HepG2 (cell line): ENCODE data around the gene CLDN11. TPM values are rescaled to one million over a fixed set of nuclear protein-coding genes. Genes with fewer than 3 reads are reported as not detected.

ENCODE experiments used
- ATAC-seq: fragments of 200-7000 bp; cut with Tn5 transposase; 3 replicates; pipeline ENCODE4 v1.9.1; 2020; ENCODE audit warnings: mild to moderate bottlenecking, moderate library complexity
- BruUV-seq: library from RNA; stranded (reverse); fragments of 400-500 nt; replicated peaks from 2 replicates; lab custom pipeline; 2021; lab: Mats Ljungman, UMichigan
- CTCF ChIA-PET: fragments of 300-600 bp; formaldehyde crosslinking; extraction: SDS; loops from one replicate; lab custom pipeline; 2021; ENCODE audit warnings: low total read pairs, inconsistent platforms, low intra/inter-chr PET ratio; lab: Yijun Ruan, JAX
- POLR2A ChIA-PET: fragments of 350-600 bp; sonication (Branson Sonifier 250); formaldehyde crosslinking; loops from one replicate; lab custom pipeline; 2020; ENCODE audit warnings: antibody characterized with exemption, inconsistent platforms; lab: Yijun Ruan, JAX
- DNase-seq: peaks from one replicate; pipeline ENCODE4 v3.0.0-alpha.2; 2015; ENCODE audit warnings: low spot score
- FAIRE-seq: peaks from 3 replicates; lab custom pipeline; 2011; peaks lifted over from hg19 to GRCh38; lab: Jason Lieb, UNC
- H2AFZ ChIP-seq: one replicate; pipeline ENCODE4 v1.6.1; 2011; ENCODE audit warnings: low read length, inconsistent platforms
- H3K27ac ChIP-seq: fragments of 300-600 bp; 3 replicates; pipeline ENCODE4 v1.8.0; 2011; ENCODE audit warnings: mixed run types, mild to moderate bottlenecking, mixed read lengths, low read length, inconsistent platforms; ENCODE audit not compliant: insufficient read depth; ENCODE audit errors: extremely low read length
- H3K27me3 ChIP-seq, 2 experiments: fragments of 200-600 bp in 1 of 2; 2 replicates in 1 of 2; 3 replicates in 1 of 2; pipeline versions ENCODE4 v1.6.0 to v1.8.0; 2011; ENCODE audit warnings: low read length in 2 of 2, mild to moderate bottlenecking in 2 of 2, moderate library complexity in 2 of 2, inconsistent platforms in 1 of 2; ENCODE audit not compliant: insufficient read depth in 2 of 2, control insufficient read depth in 1 of 2
- H3K36me3 ChIP-seq, 2 experiments: fragments of 200-600 bp in 1 of 2; replicated peaks in 1 of 2; 2 replicates in 1 of 2; 3 replicates in 1 of 2; pipeline versions ENCODE4 v1.5.1 to v1.8.0; 2011; ENCODE audit warnings: low read length in 2 of 2, inconsistent platforms in 1 of 2; ENCODE audit not compliant: insufficient read depth in 2 of 2, control insufficient read depth in 1 of 2
- H3K4me1 ChIP-seq: 2 replicates; pipeline ENCODE4 v1.5.1; 2012; ENCODE audit warnings: low read length, inconsistent platforms; ENCODE audit not compliant: insufficient read depth
- H3K4me2 ChIP-seq: 2 replicates; pipeline ENCODE4 v1.6.0; 2011; ENCODE audit warnings: low read depth, low read length, inconsistent platforms
- H3K4me3 ChIP-seq, 3 experiments: fragments of 200-600 bp in 1 of 3; sonication (generic), shearing (Covaris generic) in 1 of 3; replicated peaks in 1 of 3; 2 replicates each; pipeline ENCODE4 v1.5.1; 2011 to 2016; ENCODE audit warnings: low read length in 3 of 3, inconsistent platforms in 2 of 3, low read depth in 2 of 3, mild to moderate bottlenecking in 2 of 3, control low read depth in 1 of 3, mixed read lengths in 1 of 3; ENCODE audit not compliant: insufficient read depth in 1 of 3
- H3K79me2 ChIP-seq: one replicate; pipeline ENCODE4 v1.6.1; 2011; ENCODE audit warnings: low read length, inconsistent platforms; ENCODE audit not compliant: insufficient read depth
- H3K9ac ChIP-seq: 2 replicates; pipeline ENCODE4 v1.6.0; 2011; ENCODE audit warnings: mild to moderate bottlenecking, low read depth, low read length, inconsistent platforms; ENCODE audit not compliant: insufficient read depth
- H3K9me3 ChIP-seq: 2 replicates; pipeline ENCODE4 v1.5.1; 2012; ENCODE audit warnings: mild to moderate bottlenecking, low read length
- H4K20me1 ChIP-seq: 2 replicates; pipeline ENCODE4 v1.6.0; 2011; ENCODE audit warnings: inconsistent platforms, mild to moderate bottlenecking, low read length, moderate library complexity; ENCODE audit not compliant: insufficient read depth
- KDM1A ChIP-seq: IDR thresholded peaks from 2 replicates; pipeline ENCODE4 v1.6.1; 2016; ENCODE audit warnings: missing compliant biosample characterization
- KMT2B ChIP-seq: IDR thresholded peaks from 2 replicates; pipeline ENCODE4 v1.6.1; 2016; ENCODE audit warnings: missing genetic modification reagents, missing compliant biosample characterization
- MED8 ChIP-seq: sonication (generic); formaldehyde crosslinking; IDR thresholded peaks from 2 replicates; pipeline ENCODE4 v1.8.1; 2023; ENCODE audit warnings: mild to moderate bottlenecking, missing genetic modification reagents; ENCODE audit not compliant: insufficient replicate concordance
- MTA3 ChIP-seq: sonication (generic); formaldehyde crosslinking; IDR thresholded peaks from 2 replicates; pipeline ENCODE4 v1.4.0; 2020; ENCODE audit warnings: missing genetic modification reagents
- NFKB2 ChIP-seq: sonication (generic); formaldehyde crosslinking; IDR thresholded peaks from 2 replicates; pipeline ENCODE4 v1.4.0; 2020; ENCODE audit warnings: missing genetic modification reagents, borderline replicate concordance
- NONO ChIP-seq, 2 experiments: fragments of 450-650 bp in 1 of 2; sonication (generic) in 1 of 2; formaldehyde crosslinking in 1 of 2; IDR thresholded peaks in 1 of 2; conservative IDR thresholded peaks in 1 of 2; 2 replicates each; pipeline versions ENCODE4 v1.6.1 to v1.8.0; 2017 to 2022; ENCODE audit warnings: mild to moderate bottlenecking in 1 of 2, missing genetic modification reagents in 1 of 2, moderate library complexity in 1 of 2
- PAWR ChIP-seq: sonication (generic); formaldehyde crosslinking; IDR thresholded peaks from 2 replicates; pipeline ENCODE4 v1.4.0; 2020; ENCODE audit warnings: missing genetic modification reagents, mild to moderate bottlenecking, borderline replicate concordance
- PCBP2 ChIP-seq: fragments of 200-400 bp; formaldehyde crosslinking; optimal IDR thresholded peaks from 2 replicates; pipeline ENCODE3; 2018; ENCODE audit warnings: low read length, low read depth; ENCODE audit not compliant: poor library complexity, severe bottlenecking
- RFX1 ChIP-seq: fragments of 450-650 bp; IDR thresholded peaks from 2 replicates; pipeline ENCODE4 v1.6.1; 2017
- SNRNP70 ChIP-seq: fragments of 200-400 bp; formaldehyde crosslinking; IDR thresholded peaks from 2 replicates; pipeline ENCODE4 v1.6.1; 2017; ENCODE audit warnings: mild to moderate bottlenecking, low read depth, low read length, moderate library complexity
- SOX5 ChIP-seq: IDR thresholded peaks from 2 replicates; pipeline ENCODE4 v1.6.1; 2016; ENCODE audit warnings: borderline replicate concordance
- TAF1 ChIP-seq: sonication (generic); formaldehyde crosslinking; IDR thresholded peaks from 2 replicates; pipeline ENCODE4 v1.4.0; 2020; ENCODE audit warnings: missing genetic modification reagents
- ZKSCAN5 ChIP-seq: sonication (generic); formaldehyde crosslinking; IDR thresholded peaks from 2 replicates; pipeline ENCODE4 v1.5.1; 2020; ENCODE audit warnings: mild to moderate bottlenecking, missing genetic modification reagents
- ZMYM2 ChIP-seq: sonication (generic); formaldehyde crosslinking; IDR thresholded peaks from 2 replicates; pipeline ENCODE4 v1.8.0; 2022; ENCODE audit warnings: mild to moderate bottlenecking, missing genetic modification reagents
- ZNF282 ChIP-seq: fragments of 450-650 bp; IDR thresholded peaks from 2 replicates; pipeline ENCODE4 v1.6.1; 2018; ENCODE audit not compliant: partially characterized antibody
- ZNF503 ChIP-seq: sonication (generic); formaldehyde crosslinking; IDR thresholded peaks from 2 replicates; pipeline ENCODE4 v1.4.0; 2020; ENCODE audit warnings: missing genetic modification reagents
- ZNF549 ChIP-seq: sonication (generic); formaldehyde crosslinking; IDR thresholded peaks from 2 replicates; pipeline ENCODE4 v1.5.0; 2020; ENCODE audit warnings: missing genetic modification reagents
- ZNF710 ChIP-seq: sonication (generic); formaldehyde crosslinking; IDR thresholded peaks from 2 replicates; pipeline ENCODE4 v1.5.0; 2020; ENCODE audit warnings: mild to moderate bottlenecking, missing genetic modification reagents, borderline replicate concordance
- WGBS: methylation state at CpG from one replicate; pipeline ENCODE4 v1.1.6; 2017; ENCODE audit warnings: low lambda C conversion rate; 5-methylcytosine and 5-hydroxymethylcytosine counted together
- in situ Hi-C: cut with HindIII; loops from 2 replicates; pipeline ENCODE4 v1.10.0; 2017; ENCODE audit warnings: low pct_unique_long_range_greater_than_20kb; ENCODE audit not compliant: extremely low pct_ligation_motif_present
- intact Hi-C: fragments of 100-400 bp; cut with micrococcal nuclease; formaldehyde crosslinking; loops from one replicate; pipeline ENCODE4 v1.10.0; 2022; ENCODE audit not compliant: unreplicated experiment
- polyA plus RNA-seq, 8 experiments: library from polyadenylated mRNA; depleted of rRNA in 3 of 8; stranded (reverse) in 7 of 8; unstranded in 1 of 8; fragments of >200 nt; fragmentation: Illumina TruSeq in 4 of 8; extraction: Trizol in 4 of 8; gene quantifications; 2 replicates each; pipeline versions ENCODE4 v1.2.1 to v1.2.3, GENCODE V29; 2011 to 2016; ENCODE audit warnings: low read depth in 4 of 8, missing spikeins in 1 of 8, mixed read lengths in 1 of 8; ENCODE audit not compliant: insufficient read depth in 1 of 8
- total RNA-seq, 5 experiments: library from RNA; depleted of rRNA; stranded (reverse); fragments of >200 nt; fragmentation: Illumina TruSeq; extraction: Trizol; gene quantifications; 2 replicates each; pipeline ENCODE4 v1.2.3, GENCODE V29; 2016; ENCODE audit warnings: low read depth in 1 of 5
- TF ChIP-seq, protein P1 (sequence below): sonication (generic); formaldehyde crosslinking; IDR thresholded peaks from 2 replicates; pipeline ENCODE4 v1.5.0; 2020; ENCODE audit warnings: missing genetic modification reagents
- TF ChIP-seq, protein P2 (sequence below): sonication (generic); formaldehyde crosslinking; IDR thresholded peaks from 2 replicates; pipeline ENCODE4 v1.8.1; 2022; ENCODE audit warnings: mild to moderate bottlenecking, missing genetic modification reagents

The CLDN11 gene
- total and polyA plus RNA-seq, 2 of the 13 experiments (the other 11 are each of a cell fraction or from before 2014, with no cell fraction given): 4.2 to 4.9 TPM

DNA sequence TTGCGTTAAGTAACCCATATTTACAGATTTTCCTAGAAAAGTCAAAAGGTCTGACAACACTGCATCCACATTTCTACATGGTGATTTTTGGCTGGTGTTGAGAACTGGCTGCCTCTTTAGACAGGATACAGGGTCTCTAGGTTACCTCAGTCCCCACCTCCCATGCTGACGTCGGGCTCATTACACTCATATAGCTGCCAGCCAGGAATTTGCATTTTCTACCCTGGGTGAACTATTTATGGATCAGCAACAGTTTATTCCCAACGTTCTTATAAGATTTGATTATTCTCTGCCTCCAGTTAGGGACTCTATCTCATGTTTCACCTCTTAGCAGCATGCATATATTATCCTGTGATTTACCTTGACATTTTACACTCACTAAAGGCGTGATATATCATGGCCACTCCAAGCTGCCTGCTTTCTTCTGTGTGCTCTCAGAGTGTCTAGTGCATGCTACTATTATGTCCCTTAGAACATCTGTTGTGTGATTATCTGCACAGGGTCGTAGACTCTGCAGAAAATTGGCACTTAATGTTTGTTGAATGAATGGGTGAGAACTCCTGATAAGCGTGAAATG is 49.0 kb downstream of the CLDN11 start:
- CTCF ChIA-PET: no interaction called here
- no peaks in the 10 kb centered on the region for H3K79me2 ChIP-seq
- no peak overlapping the region for H3K27ac ChIP-seq
- no peak for DNase-seq
- peaks cover 36% of the 10 kb centered on the region for H3K4me1 ChIP-seq
- ATAC-seq: no peak
- WGBS: 58% methylated on average over 6 of the region's 7 CpGs
- H3K4me3 ChIP-seq: no peak overlapping the region
- no peak overlapping the region for H2AFZ ChIP-seq
- in situ Hi-C loops (no loop called here), intact Hi-C loops (no loop called here)
- H4K20me1 ChIP-seq: no peaks in the 10 kb centered on the region
- peaks cover 0 to 6% of the 10 kb centered on the region in 2 experiments; a peak in 1 of 5 replicates for H3K27me3 ChIP-seq
- no peak overlapping the region for H3K4me2 ChIP-seq
- POLR2A ChIA-PET: no interaction called here
- H3K36me3 ChIP-seq: no peaks in the 10 kb centered on the region
- TF ChIP-seq TAF1 (CRISPR knock-in tag): no peak
- TF ChIP-seq ZNF282: no peak
- TF ChIP-seq NONO (IDR thresholded peaks at IDR 0.05): no peak
- no peak for TF ChIP-seq NONO (CRISPR knock-in tag; conservative IDR thresholded peaks at IDR 0.05)
- no peak for TF ChIP-seq SOX5 (CRISPR knock-in tag)
- TF ChIP-seq SNRNP70: no peak
- TF ChIP-seq PCBP2: no peak
- no peak for TF ChIP-seq NFKB2
- TF ChIP-seq, protein P1, sequence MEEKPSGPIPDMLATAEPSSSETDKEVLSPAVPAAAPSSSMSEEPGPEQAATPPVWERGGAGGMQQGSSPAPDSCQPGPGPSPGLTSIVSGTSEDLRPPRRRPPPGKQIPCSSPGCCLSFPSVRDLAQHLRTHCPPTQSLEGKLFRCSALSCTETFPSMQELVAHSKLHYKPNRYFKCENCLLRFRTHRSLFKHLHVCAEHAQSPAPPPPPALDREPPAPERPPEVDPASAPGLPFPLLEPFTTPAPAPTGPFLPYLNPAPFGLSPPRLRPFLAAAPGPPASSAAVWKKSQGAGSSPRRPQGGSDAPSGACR: no peak
- no peak for TF ChIP-seq ZMYM2 (CRISPR knock-in tag)
- no peak for TF ChIP-seq ZNF503
- TF ChIP-seq PAWR (CRISPR knock-in tag): no peak
- no peak for TF ChIP-seq KMT2B (CRISPR knock-in tag)
- TF ChIP-seq KDM1A (CRISPR knock-in tag): no peak
- no peak for TF ChIP-seq ZKSCAN5 (CRISPR knock-in tag)
- TF ChIP-seq MTA3: no peak
- no peak for TF ChIP-seq MED8 (CRISPR knock-in tag)
- no peak for TF ChIP-seq ZNF549
- no peak for TF ChIP-seq ZNF710 (CRISPR knock-in tag)
- no peak for TF ChIP-seq RFX1
- TF ChIP-seq, protein P2, sequence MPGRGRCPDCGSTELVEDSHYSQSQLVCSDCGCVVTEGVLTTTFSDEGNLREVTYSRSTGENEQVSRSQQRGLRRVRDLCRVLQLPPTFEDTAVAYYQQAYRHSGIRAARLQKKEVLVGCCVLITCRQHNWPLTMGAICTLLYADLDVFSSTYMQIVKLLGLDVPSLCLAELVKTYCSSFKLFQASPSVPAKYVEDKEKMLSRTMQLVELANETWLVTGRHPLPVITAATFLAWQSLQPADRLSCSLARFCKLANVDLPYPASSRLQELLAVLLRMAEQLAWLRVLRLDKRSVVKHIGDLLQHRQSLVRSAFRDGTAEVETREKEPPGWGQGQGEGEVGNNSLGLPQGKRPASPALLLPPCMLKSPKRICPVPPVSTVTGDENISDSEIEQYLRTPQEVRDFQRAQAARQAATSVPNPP (CRISPR knock-in tag): no peak
- H3K9me3 ChIP-seq: no peaks in the 10 kb centered on the region
- FAIRE-seq: no peak
- H3K9ac ChIP-seq: no peak overlapping the region
- no TSS peak for BruUV-seq
